Activated T-cell treated with anti-CD3 and anti-CD28 coated beads, Interleukin-2, amount 50 U/mL, for 24 hours (primary cell): Measurements from ENCODE around the gene PRM2.

Experiments used
- DNase-seq: peaks from one replicate; pipeline ENCODE4 v3.0.0-alpha.2; 2020
- H3K27ac Mint-ChIP-seq: 2 replicates; pipeline ENCODE4 v1.8.0; 2020; ENCODE audit warnings: mild to moderate bottlenecking, mixed read lengths
- H3K27me3 Mint-ChIP-seq: 2 replicates; pipeline ENCODE4 v1.8.0; 2020; ENCODE audit warnings: mixed read lengths
- H3K36me3 Mint-ChIP-seq: 2 replicates; pipeline ENCODE4 v1.8.0; 2020; ENCODE audit warnings: low read depth, mixed read lengths
- H3K4me1 Mint-ChIP-seq: 2 replicates; pipeline ENCODE4 v1.8.0; 2020; ENCODE audit warnings: low read depth, mixed read lengths
- H3K4me3 Mint-ChIP-seq: 2 replicates; pipeline ENCODE4 v1.8.0; 2020; ENCODE audit warnings: mild to moderate bottlenecking, moderate library complexity, mixed read lengths
- H3K9me3 Mint-ChIP-seq: 2 replicates; pipeline ENCODE4 v1.8.0; 2020; ENCODE audit warnings: mixed read lengths

Gene PRM2

GRCh38 chr16:11240636-11241473 lies 35.4 kb downstream of the PRM2 start:
- DNase-seq = no peak
- H3K4me3 Mint-ChIP-seq = no peak overlapping the region
- H3K36me3 Mint-ChIP-seq = no peaks in the 10 kb centered on the region
- H3K4me1 Mint-ChIP-seq = peaks cover 30% of the 10 kb centered on the region
- H3K27me3 Mint-ChIP-seq = no peaks in the 10 kb centered on the region
- H3K9me3 Mint-ChIP-seq = no peaks in the 10 kb centered on the region
- peak overlapping the region; percentile 86 for H3K27ac Mint-ChIP-seq

- Mint-ChIP-seq H3K4me3 (no peak overlapping the region), H3K36me3 (no peaks in the 10 kb centered on the region), H3K27me3 (no peaks in the 10 kb centered on the region), H3K27ac (peak overlapping the region; percentile 86), H3K4me1 (peaks cover 29% of the 10 kb centered on the region), H3K9me3 (no peaks in the 10 kb centered on the region)
- DNase-seq = no peak
Observed at GRCh38 chr16:11239644-11240632, 36.3 kb downstream of the PRM2 start.

- Mint-ChIP-seq H3K4me1 (peaks cover 42% of the 10 kb centered on the region), H3K27ac (no peak overlapping the region)
Observed at GRCh38 chr16:11238272-11239202, 37.7 kb downstream of the PRM2 start.

GRCh38 chr16:11236461-11237254 lies 39.6 kb downstream of the PRM2 start:
- no peaks in the 10 kb centered on the region for H3K9me3 Mint-ChIP-seq
- H3K27me3 Mint-ChIP-seq = no peaks in the 10 kb centered on the region
- H3K36me3 Mint-ChIP-seq = no peaks in the 10 kb centered on the region
- peak overlapping the region; percentile 71 for H3K27ac Mint-ChIP-seq
- peaks cover 60% of the 10 kb centered on the region for H3K4me1 Mint-ChIP-seq
- DNase-seq = no peak
- H3K4me3 Mint-ChIP-seq = no peak overlapping the region

More at GRCh38 chr16:11238272-11239202, 37.7 kb downstream of the PRM2 start:
- H3K9me3 Mint-ChIP-seq = no peaks in the 10 kb centered on the region
- no peak overlapping the region for H3K4me3 Mint-ChIP-seq
- DNase-seq = no peak
- H3K27me3 Mint-ChIP-seq = no peaks in the 10 kb centered on the region
- no peaks in the 10 kb centered on the region for H3K36me3 Mint-ChIP-seq

- Mint-ChIP-seq H3K36me3 (no peaks in the 10 kb centered on the region), H3K27ac (peak overlapping the region; percentile 99), H3K4me1 (peaks cover 70% of the 10 kb centered on the region), H3K9me3 (no peaks in the 10 kb centered on the region), H3K4me3 (no peak overlapping the region), H3K27me3 (no peaks in the 10 kb centered on the region)
- DNase-seq = no peak
Observed at GRCh38 chr16:11235703-11235991, 40.6 kb downstream of the PRM2 start.

- peaks cover 73% of the 10 kb centered on the region for H3K4me1 Mint-ChIP-seq
- H3K9me3 Mint-ChIP-seq = no peaks in the 10 kb centered on the region
- H3K27me3 Mint-ChIP-seq = no peaks in the 10 kb centered on the region
- peak overlapping the region; percentile 6 for H3K4me3 Mint-ChIP-seq
- no peak for DNase-seq
- no peaks in the 10 kb centered on the region for H3K36me3 Mint-ChIP-seq
- peak overlapping the region; percentile 99 for H3K27ac Mint-ChIP-seq
Observed at GRCh38 chr16:11234884-11235702, 41.2 kb downstream of the PRM2 start.

- Mint-ChIP-seq H3K27ac (peak overlapping the region; percentile 99), H3K9me3 (no peaks in the 10 kb centered on the region)
- peak; percentile 83 for DNase-seq
Observed at GRCh38 chr16:11233727-11234376, 42.4 kb downstream of the PRM2 start.

GRCh38 chr16:11232852-11233726 lies 43.2 kb downstream of the PRM2 start:
- DNase-seq = peak; percentile 93
- Mint-ChIP-seq H3K4me3 (peak overlapping the region; percentile 69), H3K9me3 (no peaks in the 10 kb centered on the region), H3K27me3 (no peaks in the 10 kb centered on the region), H3K4me1 (peaks cover 87% of the 10 kb centered on the region), H3K36me3 (no peaks in the 10 kb centered on the region), H3K27ac (peak overlapping the region; percentile 99)

More at GRCh38 chr16:11233727-11234376, 42.4 kb downstream of the PRM2 start:
- Mint-ChIP-seq H3K4me1 (peaks cover 86% of the 10 kb centered on the region), H3K27me3 (no peaks in the 10 kb centered on the region), H3K36me3 (no peaks in the 10 kb centered on the region), H3K4me3 (peak overlapping the region; percentile 69)

- peaks cover 87% of the 10 kb centered on the region for H3K4me1 Mint-ChIP-seq
- peak; percentile 53 for DNase-seq
- no peaks in the 10 kb centered on the region for H3K27me3 Mint-ChIP-seq
- peak overlapping the region; percentile 69 for H3K4me3 Mint-ChIP-seq
- no peaks in the 10 kb centered on the region for H3K36me3 Mint-ChIP-seq
- H3K27ac Mint-ChIP-seq = peak overlapping the region; percentile 99
- no peaks in the 10 kb centered on the region for H3K9me3 Mint-ChIP-seq
Observed at GRCh38 chr16:11232302-11232851, 43.9 kb downstream of the PRM2 start.

GRCh38 chr16:11231367-11231970 lies 44.8 kb downstream of the PRM2 start:
- DNase-seq = no peak
- no peaks in the 10 kb centered on the region for H3K36me3 Mint-ChIP-seq
- peak overlapping the region; percentile 99 for H3K27ac Mint-ChIP-seq
- H3K4me3 Mint-ChIP-seq = peak overlapping the region; percentile 18
- H3K9me3 Mint-ChIP-seq = no peaks in the 10 kb centered on the region
- no peaks in the 10 kb centered on the region for H3K27me3 Mint-ChIP-seq
- H3K4me1 Mint-ChIP-seq = peaks cover 85% of the 10 kb centered on the region

GRCh38 chr16:11229906-11230305 lies 46.4 kb downstream of the PRM2 start:
- no peaks in the 10 kb centered on the region for H3K36me3 Mint-ChIP-seq
- H3K27ac Mint-ChIP-seq = peak overlapping the region; percentile 62
- no peaks in the 10 kb centered on the region for H3K27me3 Mint-ChIP-seq
- DNase-seq = no peak
- H3K4me3 Mint-ChIP-seq = no peak overlapping the region
- H3K9me3 Mint-ChIP-seq = no peaks in the 10 kb centered on the region
- H3K4me1 Mint-ChIP-seq = peaks cover 90% of the 10 kb centered on the region
